SK-N-SH (cell line): ENCODE measurements around the gene KLHL30. TPM values are rescaled to one million over a fixed set of nuclear protein-coding genes. Genes with fewer than 3 reads are reported as not detected.

Experiments used
- CTCF ChIA-PET: fragments of 300-600, 350-600 bp; formaldehyde crosslinking; extraction: SDS; loops from one replicate; lab custom pipeline; 2021; lab: Yijun Ruan, JAX
- POLR2A ChIA-PET: fragments of 350-600 bp; sonication (Branson Sonifier 250); formaldehyde crosslinking; extraction: SDS; loops from one replicate; lab custom pipeline; 2020; ENCODE audit warnings: antibody characterized with exemption, inconsistent platforms; lab: Yijun Ruan, JAX
- DNase-seq: peaks from one replicate; pipeline ENCODE4 v3.0.0; 2012
- H2AFZ ChIP-seq: fragments of 200-600 bp; sonication (generic); 2 replicates; pipeline ENCODE4 v1.8.1; 2016; ENCODE audit warnings: antibody characterized with exemption, mild to moderate bottlenecking, low read depth
- H3F3A ChIP-seq: fragments of 200-600 bp; sonication (generic); replicated peaks from 2 replicates; pipeline ENCODE3; 2016; ENCODE audit warnings: antibody characterized with exemption, mild to moderate bottlenecking; ENCODE audit not compliant: insufficient read depth
- H3K27ac ChIP-seq, 2 experiments: fragments of 200-500 bp in 1 of 2; fragments of 200-600 bp in 1 of 2; sonication (Bioruptor generic) in 1 of 2; sonication (generic), shearing (Covaris generic) in 1 of 2; 2 replicates each; pipeline versions ENCODE4 v1.5.1 to v1.6.1; 2014 to 2016; ENCODE audit warnings: low read depth in 2 of 2, inconsistent platforms in 1 of 2, low read length in 1 of 2, mild to moderate bottlenecking in 1 of 2, mixed read lengths in 1 of 2
- H3K27me3 ChIP-seq: fragments of 200-600 bp; sonication (generic), shearing (Covaris generic); 2 replicates; pipeline ENCODE4 v1.6.1; 2016; ENCODE audit warnings: mixed run types; ENCODE audit not compliant: insufficient read depth
- H3K36me3 ChIP-seq, 2 experiments: fragments of 200-500 bp in 1 of 2; fragments of 200-600 bp in 1 of 2; sonication (Bioruptor generic) in 1 of 2; sonication (generic) in 1 of 2; replicated peaks in 1 of 2; 2 replicates each; pipeline versions ENCODE3 to v1.5.1; 2014 to 2016; ENCODE audit warnings: low read length in 1 of 2, mild to moderate bottlenecking in 1 of 2; ENCODE audit not compliant: insufficient read depth in 2 of 2, control insufficient read depth in 1 of 2
- H3K4me1 ChIP-seq, 2 experiments: fragments of 200-500 bp in 1 of 2; fragments of 200-600 bp in 1 of 2; sonication (Bioruptor generic) in 1 of 2; sonication (generic), shearing (Covaris generic) in 1 of 2; 2 replicates each; pipeline versions ENCODE4 v1.5.1 to v1.6.1; 2014 to 2016; ENCODE audit warnings: low read depth in 1 of 2, low read length in 1 of 2, mixed run types in 1 of 2; ENCODE audit not compliant: insufficient read depth in 2 of 2, control insufficient read depth in 1 of 2
- H3K4me2 ChIP-seq: fragments of 200-600 bp; sonication (generic), shearing (Covaris generic); 2 replicates; pipeline ENCODE4 v1.6.1; 2017; ENCODE audit warnings: mixed run types
- H3K4me3 ChIP-seq, 2 experiments: fragments of 200-500 bp in 1 of 2; fragments of 200-600 bp in 1 of 2; sonication (Bioruptor generic) in 1 of 2; sonication (generic), shearing (Covaris generic) in 1 of 2; 2 replicates each; pipeline versions ENCODE4 v1.5.1 to v1.8.1; 2014 to 2016; ENCODE audit warnings: low read depth in 2 of 2, inconsistent platforms in 1 of 2, low read length in 1 of 2, mild to moderate bottlenecking in 1 of 2, mixed read lengths in 1 of 2, moderate library complexity in 1 of 2
- H3K79me2 ChIP-seq: fragments of 200-600 bp; sonication (generic); 2 replicates; pipeline ENCODE4 v1.8.1; 2017; ENCODE audit warnings: mild to moderate bottlenecking; ENCODE audit not compliant: insufficient read depth
- H3K9ac ChIP-seq: fragments of 200-600 bp; sonication (generic); 2 replicates; pipeline ENCODE4 v1.6.1; 2017; ENCODE audit warnings: mixed run types
- H3K9me2 ChIP-seq: fragments of 200-600 bp; sonication (generic); 2 replicates; pipeline ENCODE4 v1.6.1; 2017; ENCODE audit warnings: mixed run types
- H3K9me3 ChIP-seq: fragments of 200-600 bp; sonication (generic); 2 replicates; pipeline ENCODE4 v1.6.1; 2017; ENCODE audit warnings: mixed run types, mild to moderate bottlenecking, moderate library complexity
- H4K20me1 ChIP-seq: fragments of 200-600 bp; sonication (generic); 2 replicates; pipeline ENCODE4 v1.6.1; 2017; ENCODE audit warnings: mild to moderate bottlenecking, mixed run types; ENCODE audit not compliant: insufficient read depth
- ELF1 ChIP-seq: IDR thresholded peaks from 2 replicates; pipeline ENCODE4 v1.4.0; 2012
- FOXJ3 ChIP-seq: sonication (generic); formaldehyde crosslinking; IDR thresholded peaks from 2 replicates; pipeline ENCODE4 v1.5.1; 2020; ENCODE audit warnings: mild to moderate bottlenecking, missing genetic modification reagents
- NFIC ChIP-seq: IDR thresholded peaks from 2 replicates; pipeline ENCODE4 v1.4.0; 2012; ENCODE audit warnings: borderline replicate concordance
- PBX3 ChIP-seq: IDR thresholded peaks from 2 replicates; pipeline ENCODE4; 2012
- REST ChIP-seq: IDR thresholded peaks from 2 replicates; pipeline ENCODE4 v1.6.1; 2012; ENCODE audit warnings: mild to moderate bottlenecking, low read depth, low read length, moderate library complexity
- SMC3 ChIP-seq: IDR thresholded peaks from 2 replicates; pipeline ENCODE4 v1.6.1; 2012; ENCODE audit warnings: low read depth, low read length, improper control_type of control experiment
- TAF1 ChIP-seq: IDR thresholded peaks from 2 replicates; pipeline ENCODE4 v1.6.1; 2012; ENCODE audit warnings: low read depth, mild to moderate bottlenecking, low read length, moderate library complexity, borderline replicate concordance
- TEAD4 ChIP-seq: IDR thresholded peaks from 2 replicates; pipeline ENCODE4 v1.4.0; 2012; ENCODE audit warnings: mild to moderate bottlenecking, borderline replicate concordance; ENCODE audit not compliant: insufficient read depth
- YY1 ChIP-seq: IDR thresholded peaks from 2 replicates; pipeline ENCODE4 v1.4.0; 2012; ENCODE audit warnings: low read depth, mild to moderate bottlenecking
- WGBS: methylation state at CpG from one replicate; pipeline ENCODE4 v1.1.6; 2017; ENCODE audit warnings: low lambda C conversion rate; 5-methylcytosine and 5-hydroxymethylcytosine counted together
- polyA plus RNA-seq, 3 experiments: library from polyadenylated mRNA; depleted of rRNA; stranded (reverse); fragments of >200 nt; gene quantifications; 2 replicates each; pipeline ENCODE4 v1.2.3, GENCODE V29; 2012

The KLHL30 gene
- polyA plus RNA-seq, 1 of the 3 experiments (the other 2 are of a cell fraction) = not detected

- DNase-seq = peak; percentile 16
- POLR2A ChIA-PET = no interaction called here
- Histone ChIP-seq H3K4me1 (peaks cover 0 to 22% of the 10 kb centered on the region in 2 experiments; a peak in 3 of 4 replicates), H3K36me3 (peaks cover 0 to 21% of the 10 kb centered on the region in 2 experiments), H3K79me2 (no peaks in the 10 kb centered on the region), H3K9ac (no peak overlapping the region), H3K27ac (no peak overlapping the region), H2AFZ (no peak overlapping the region), H3K9me3 (no peaks in the 10 kb centered on the region), H3K27me3 (no peaks in the 10 kb centered on the region), H3K4me2 (no peak overlapping the region), H3K4me3 (no peak overlapping the region), H3F3A (peaks cover 18% of the 10 kb centered on the region)
- CTCF ChIA-PET = interaction anchor here (1.3 to 7.1 kb wide), 2 partner anchors 9 to 99 kb away, joined by 4 to 58 read pairs; no protein-coding TSS in a partner anchor
- 79% methylated on average over 5 of the region's 12 CpGs for WGBS
- TF ChIP-seq ELF1 = no peak
- no peak for TF ChIP-seq SMC3
- no peak for TF ChIP-seq FOXJ3 (CRISPR knock-in tag)
- TF ChIP-seq PBX3 = no peak
- TF ChIP-seq, all 33 proteins: peak for 0
- Histone ChIP-seq H4K20me1 (no peaks in the 10 kb centered on the region), H3K9me2 (no peaks in the 10 kb centered on the region)
Observed at GRCh38 chr2:238165288-238165921, 26.9 kb downstream of the KLHL30 start.

GRCh38 chr2:238166391-238167343 is 28.2 kb downstream of the KLHL30 start:
- Histone ChIP-seq H3F3A (peaks cover 29% of the 10 kb centered on the region), H3K9me3 (no peaks in the 10 kb centered on the region), H3K4me3 (no peak overlapping the region), H4K20me1 (no peaks in the 10 kb centered on the region), H3K9me2 (no peaks in the 10 kb centered on the region), H3K36me3 (peaks cover 0 to 26% of the 10 kb centered on the region in 2 experiments), H3K4me1 (peaks cover 0 to 26% of the 10 kb centered on the region in 2 experiments; a peak in 3 of 4 replicates), H3K4me2 (no peak overlapping the region), H3K27me3 (no peaks in the 10 kb centered on the region), H2AFZ (no peak overlapping the region), H3K79me2 (no peaks in the 10 kb centered on the region), H3K27ac (no peak overlapping the region), H3K9ac (no peak overlapping the region)
- TF ChIP-seq NFIC (no peak), REST (no peak), YY1 (no peak), TEAD4 (no peak), TAF1 (no peak), FOXJ3 (CRISPR knock-in tag) (no peak)
- ChIA-PET POLR2A (no interaction called here), CTCF (interaction anchor here (1.0 to 1.3 kb wide), 2 partner anchors 8 kb away, joined by 4 read pairs; no protein-coding TSS in a partner anchor)
- WGBS = 92% methylated on average over 6 of the region's 24 CpGs
- peak; percentile 25 for DNase-seq
